Chondrocyte (in vitro differentiated cells): ENCODE data around the gene PDCD4. TPM values are rescaled to one million over a fixed set of nuclear protein-coding genes. Genes with fewer than 3 reads are reported as not detected.
A peak's percentile ranks its signal among the peaks of the same experiment; 100 is the strongest.

ENCODE experiments used
- DNase-seq: peaks from one replicate; pipeline ENCODE4 v3.0.0; 2021; ENCODE audit warnings: mixed read lengths, low spot score
- H3K27ac Mint-ChIP-seq: one replicate; pipeline ENCODE4 v1.8.0; 2021; ENCODE audit warnings: mild to moderate bottlenecking, moderate library complexity, mixed read lengths; ENCODE audit not compliant: unreplicated experiment
- H3K27me3 Mint-ChIP-seq: 2 replicates; pipeline ENCODE4 v1.8.0; 2021; ENCODE audit warnings: low read depth, mixed read lengths
- H3K36me3 Mint-ChIP-seq: 2 replicates; pipeline ENCODE4 v1.8.0; 2021; ENCODE audit warnings: low read depth, mixed read lengths
- H3K4me1 Mint-ChIP-seq: 2 replicates; pipeline ENCODE4 v1.8.0; 2021; ENCODE audit warnings: low read depth, mild to moderate bottlenecking, mixed read lengths
- H3K4me3 Mint-ChIP-seq: one replicate; pipeline ENCODE4 v1.8.0; 2021; ENCODE audit warnings: mild to moderate bottlenecking, moderate library complexity, mixed read lengths; ENCODE audit not compliant: unreplicated experiment
- H3K9me3 Mint-ChIP-seq: 2 replicates; pipeline ENCODE4 v1.8.0; 2021; ENCODE audit warnings: low read depth, mixed read lengths
- CTCF ChIP-seq: fragments of 200-600 bp; sonication (generic); IDR thresholded peaks from 2 replicates; pipeline ENCODE4 v1.5.0; 2021; ENCODE audit warnings: antibody characterized with exemption, mild to moderate bottlenecking, moderate library complexity
- long read RNA-seq: library from polyadenylated mRNA; stranded (forward); transcript quantifications from one replicate; pipeline ENCODE4 v2.0.0, GENCODE V29; 2021
- total RNA-seq: library from RNA; stranded (reverse); gene quantifications from 3 replicates; pipeline ENCODE4 v1.2.1, GENCODE V29; 2021

The PDCD4 gene
- total RNA-seq: 73.7 to 100 TPM (median 80.3 TPM) in 3 replicates
- long read RNA-seq, transcript PDCD4-201 (12 exons, 3,602 nt): major isoform, 86 of 116 reads
- long read RNA-seq, partial matches to known transcripts: 5 of 116 reads
- long read RNA-seq, other reads (novel, unspliced or antisense): 24 of 116 reads

- Mint-ChIP-seq H3K27me3 (no peaks in the 10 kb centered on the region), H3K27ac (peak within 1 kb of the TSS; percentile 97), H3K4me1 (peaks cover 52% of the 10 kb centered on the region), H3K9me3 (no peaks in the 10 kb centered on the region), H3K36me3 (no peaks in the 10 kb centered on the region), H3K4me3 (peak within 1 kb of the TSS; percentile 81)
- peak; percentile 100 for DNase-seq
- no peak for TF ChIP-seq CTCF
These were observed at the start of gene PDCD4 for GRCh38 chr10:110871298-110872084. Gene PDCD4 (plus strand): TSS chr10:110871928. CDS start chr10:110876028, 4,100 bp downstream.

GRCh38 chr10:110822035-110822711 is 49.6 kb upstream of the PDCD4 start:
- Mint-ChIP-seq H3K27me3 (no peaks in the 10 kb centered on the region), H3K9me3 (no peaks in the 10 kb centered on the region), H3K4me1 (peaks cover 41% of the 10 kb centered on the region), H3K27ac (no peak overlapping the region), H3K36me3 (no peaks in the 10 kb centered on the region), H3K4me3 (no peak overlapping the region)
- TF ChIP-seq CTCF: no peak
- no peak for DNase-seq

GRCh38 chr10:110822712-110823311 is 48.9 kb upstream of the PDCD4 start:
- DNase-seq: no peak
- no peaks in the 10 kb centered on the region for H3K36me3 Mint-ChIP-seq
- peaks cover 48% of the 10 kb centered on the region for H3K4me1 Mint-ChIP-seq
- no peaks in the 10 kb centered on the region for H3K9me3 Mint-ChIP-seq
- H3K4me3 Mint-ChIP-seq: no peak overlapping the region
- H3K27me3 Mint-ChIP-seq: no peaks in the 10 kb centered on the region
- no peak for TF ChIP-seq CTCF
- H3K27ac Mint-ChIP-seq: no peak overlapping the region

- Mint-ChIP-seq H3K4me3 (no peak overlapping the region), H3K9me3 (no peaks in the 10 kb centered on the region), H3K4me1 (peaks cover 45% of the 10 kb centered on the region), H3K36me3 (no peaks in the 10 kb centered on the region), H3K27me3 (no peaks in the 10 kb centered on the region), H3K27ac (no peak overlapping the region)
- TF ChIP-seq CTCF: no peak
- DNase-seq: no peak
These were observed 47.6 kb upstream of the PDCD4 start for GRCh38 chr10:110824152-110824441.

GRCh38 chr10:110824660-110825059 is 47.1 kb upstream of the PDCD4 start:
- peaks cover 40% of the 10 kb centered on the region for H3K4me1 Mint-ChIP-seq
- no peak overlapping the region for H3K4me3 Mint-ChIP-seq
- H3K27ac Mint-ChIP-seq: no peak overlapping the region
- no peaks in the 10 kb centered on the region for H3K27me3 Mint-ChIP-seq
- H3K9me3 Mint-ChIP-seq: no peaks in the 10 kb centered on the region
- no peak for DNase-seq
- no peaks in the 10 kb centered on the region for H3K36me3 Mint-ChIP-seq
- TF ChIP-seq CTCF: no peak
